ENCODE measurements around the gene SMIM38. TPM values are rescaled to one million over a fixed set of nuclear protein-coding genes. Genes with fewer than 3 reads are reported as not detected.
A peak's percentile ranks its signal among the peaks of the same experiment; 100 is the strongest.

The SMIM38 gene
- total and polyA plus RNA-seq, 11 donors, result 0.08 to 0.35 (median 0.15) TPM; not detected in 1

DNA sequence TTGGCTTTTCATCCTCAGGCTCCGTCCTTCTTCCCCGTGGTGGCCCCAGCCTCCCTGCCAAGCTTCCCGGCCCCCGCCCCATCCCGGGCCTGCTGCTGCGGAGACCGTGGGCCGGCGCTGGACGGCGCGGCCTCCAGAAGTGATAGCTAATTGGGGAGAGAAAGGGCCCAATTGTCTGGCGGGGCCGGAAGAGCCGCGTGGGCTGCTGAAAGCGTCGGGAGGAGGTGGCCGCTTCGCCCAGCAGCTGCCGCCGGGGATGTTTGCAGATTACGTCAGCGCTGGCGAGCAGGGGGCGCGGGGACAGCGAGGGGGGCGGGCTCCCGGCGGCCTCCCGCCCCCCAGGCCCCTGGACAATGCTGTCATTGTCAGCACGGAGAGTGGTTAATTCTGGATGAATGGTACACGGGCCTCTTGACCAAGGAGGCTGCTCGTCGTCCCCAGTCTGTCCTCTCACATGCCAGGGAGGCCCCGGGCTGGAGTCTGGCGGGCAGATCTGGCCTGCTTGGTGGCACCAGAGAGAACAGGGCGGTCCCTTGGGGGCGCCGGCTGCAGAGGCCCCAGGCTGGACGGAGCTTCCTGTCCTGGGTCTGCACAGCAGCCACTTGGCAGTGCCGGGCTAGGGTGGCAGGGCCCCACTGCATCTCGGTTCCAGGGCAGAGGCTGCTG is 1.6 kb downstream of the SMIM38 start:
- peak overlapping the region; percentile 47 to 87 (median 67) for H3K27ac ChIP-seq
- peaks cover 0 to 9% (median 0%) of the 10 kb centered on the region in 9 donors for H3K27me3 ChIP-seq
- H3K36me3 ChIP-seq, result no peaks in the 10 kb centered on the region
- peak overlapping the region in 4 of 12 donors; percentile 3 to 27 (median 18) for H3K4me3 ChIP-seq
- H3K4me1 ChIP-seq, result peaks cover 10 to 67% (median 45%) of the 10 kb centered on the region in 12 donors
- intact Hi-C loops (cut with DNase I), result no loop called here
- ATAC-seq, result peak; percentile 13 to 75 (median 69)
- H3K9me3 ChIP-seq, result no peaks in the 10 kb centered on the region
- DNase-seq, result peak; percentile 79 to 83 (median 81)
- TF ChIP-seq POLR2A (IDR thresholded peaks at IDR 0.05), result no peak
- TF ChIP-seq, protein P1, sequence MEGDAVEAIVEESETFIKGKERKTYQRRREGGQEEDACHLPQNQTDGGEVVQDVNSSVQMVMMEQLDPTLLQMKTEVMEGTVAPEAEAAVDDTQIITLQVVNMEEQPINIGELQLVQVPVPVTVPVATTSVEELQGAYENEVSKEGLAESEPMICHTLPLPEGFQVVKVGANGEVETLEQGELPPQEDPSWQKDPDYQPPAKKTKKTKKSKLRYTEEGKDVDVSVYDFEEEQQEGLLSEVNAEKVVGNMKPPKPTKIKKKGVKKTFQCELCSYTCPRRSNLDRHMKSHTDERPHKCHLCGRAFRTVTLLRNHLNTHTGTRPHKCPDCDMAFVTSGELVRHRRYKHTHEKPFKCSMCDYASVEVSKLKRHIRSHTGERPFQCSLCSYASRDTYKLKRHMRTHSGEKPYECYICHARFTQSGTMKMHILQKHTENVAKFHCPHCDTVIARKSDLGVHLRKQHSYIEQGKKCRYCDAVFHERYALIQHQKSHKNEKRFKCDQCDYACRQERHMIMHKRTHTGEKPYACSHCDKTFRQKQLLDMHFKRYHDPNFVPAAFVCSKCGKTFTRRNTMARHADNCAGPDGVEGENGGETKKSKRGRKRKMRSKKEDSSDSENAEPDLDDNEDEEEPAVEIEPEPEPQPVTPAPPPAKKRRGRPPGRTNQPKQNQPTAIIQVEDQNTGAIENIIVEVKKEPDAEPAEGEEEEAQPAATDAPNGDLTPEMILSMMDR (IDR thresholded peaks at IDR 0.05), result no peak
- WGBS, 4 donors, result 21 to 26% (median 24%) methylated on average over 33 to 44 of the region's 44 CpGs

DNA sequence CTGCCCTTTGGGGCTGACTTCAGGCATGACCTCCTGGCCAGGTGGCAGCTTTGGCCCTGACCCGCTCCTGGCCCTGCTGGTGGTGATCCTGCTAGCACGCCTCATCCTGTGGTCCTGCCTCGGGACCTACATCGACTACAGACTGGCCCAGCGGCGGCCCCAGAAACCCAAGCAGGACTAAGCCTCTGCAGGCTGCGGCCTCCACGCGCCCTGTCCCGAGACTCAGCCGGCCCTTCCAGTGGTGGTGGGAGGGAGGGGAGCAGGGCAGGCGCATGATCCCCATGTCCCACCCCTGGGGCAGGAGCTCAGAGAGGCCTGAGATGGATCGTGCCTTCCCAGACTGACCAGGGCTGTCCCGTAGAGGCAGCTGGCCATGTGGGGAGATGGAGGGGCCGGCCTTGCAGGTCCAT is 2.1 kb downstream of the SMIM38 start:
- H3K36me3 ChIP-seq, result no peaks in the 10 kb centered on the region
- WGBS, 4 donors, result 78 to 93% (median 90%) methylated on average over 4 to 15 of the region's 15 CpGs
- intact Hi-C loops (cut with DNase I), result no loop called here
- peak overlapping the region in 11 of 12 donors; percentile 47 to 81 (median 67) for H3K27ac ChIP-seq
- peaks cover 10 to 64% (median 45%) of the 10 kb centered on the region in 12 donors for H3K4me1 ChIP-seq
- peaks cover 0 to 9% (median 0%) of the 10 kb centered on the region in 9 donors for H3K27me3 ChIP-seq
- ATAC-seq (no peak), DNase-seq (peak in 1 of 5 donors; percentile 59)
- peaks cover 0 to 4% (median 0%) of the 10 kb centered on the region in 12 donors for H3K9me3 ChIP-seq
- H3K4me3 ChIP-seq, result peak overlapping the region in 1 of 12 donors; percentile 27
- TF ChIP-seq POLR2A (IDR thresholded peaks at IDR 0.05), result no peak
- TF ChIP-seq, protein P1 (IDR thresholded peaks at IDR 0.05), result no peak

GRCh38 chr11:69158301-69159149 is 2.8 kb downstream of the SMIM38 start:
- 79 to 86% (median 84%) methylated on average over 18 to 21 of the region's 21 CpGs for WGBS, 4 donors
- TF ChIP-seq, protein P1 (IDR thresholded peaks at IDR 0.05), result no peak
- TF ChIP-seq POLR2A (IDR thresholded peaks at IDR 0.05), result no peak

More at GRCh38 chr11:69158301-69159149, 2.8 kb downstream of the SMIM38 start:
- peak in 1 of 5 donors; percentile 54 for DNase-seq
- Histone ChIP-seq H3K9me3 (peaks cover 0 to 11% (median 0%) of the 10 kb centered on the region in 12 donors), H3K4me1 (peaks cover 10 to 63% (median 45%) of the 10 kb centered on the region in 12 donors), H3K27ac (peak overlapping the region in 6 of 12 donors; percentile 67 to 81 (median 76)), H3K36me3 (no peaks in the 10 kb centered on the region), H3K27me3 (peaks cover 0 to 9% (median 0%) of the 10 kb centered on the region in 9 donors), H3K4me3 (no peak overlapping the region)
- no peak for ATAC-seq
- intact Hi-C loops (cut with DNase I), result no loop called here
